ENCODE data around the gene FSCN2.

FSCN2 gene

DNA sequence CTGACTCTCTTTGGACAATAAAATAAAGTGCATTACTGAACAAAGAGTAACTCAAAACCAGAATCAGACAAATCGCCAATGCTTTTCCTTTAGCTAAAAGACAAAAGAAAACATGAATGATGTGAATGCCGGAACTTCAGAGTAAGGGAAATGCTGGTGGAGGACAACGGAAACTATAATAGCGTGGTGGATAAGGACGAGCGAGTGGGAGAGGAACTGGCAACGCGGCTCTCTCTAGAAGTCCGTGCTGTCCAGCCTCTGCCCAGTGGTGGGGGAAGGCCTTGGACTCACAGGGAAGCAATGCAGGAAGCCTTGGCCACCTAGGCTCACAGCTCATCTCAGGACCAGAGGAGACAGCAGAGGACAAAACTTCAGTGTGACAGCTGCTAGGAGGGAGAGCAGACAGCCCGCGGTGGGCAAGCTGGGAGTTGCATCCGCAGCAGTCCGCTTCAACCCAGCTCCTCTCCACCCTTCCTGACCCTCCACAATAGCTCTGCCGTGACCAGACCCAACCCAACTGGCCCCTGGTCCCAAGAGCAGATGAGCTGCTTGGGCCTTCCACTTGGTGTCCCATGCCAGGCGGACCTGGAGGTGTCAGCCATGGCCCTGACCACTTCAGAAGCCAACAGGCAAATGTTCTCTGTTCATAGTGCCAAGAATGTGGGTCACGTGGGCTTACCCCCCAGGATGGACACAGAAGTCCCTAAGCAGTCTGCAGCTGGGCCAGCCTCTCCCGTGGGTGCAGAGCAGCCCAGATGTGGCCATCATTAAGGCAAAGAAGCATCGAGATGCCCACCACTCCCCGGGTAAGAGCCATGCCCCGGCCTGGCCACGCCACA, 29.3 kb downstream of the FSCN2 start:
- DNase-seq: no peak

DNA sequence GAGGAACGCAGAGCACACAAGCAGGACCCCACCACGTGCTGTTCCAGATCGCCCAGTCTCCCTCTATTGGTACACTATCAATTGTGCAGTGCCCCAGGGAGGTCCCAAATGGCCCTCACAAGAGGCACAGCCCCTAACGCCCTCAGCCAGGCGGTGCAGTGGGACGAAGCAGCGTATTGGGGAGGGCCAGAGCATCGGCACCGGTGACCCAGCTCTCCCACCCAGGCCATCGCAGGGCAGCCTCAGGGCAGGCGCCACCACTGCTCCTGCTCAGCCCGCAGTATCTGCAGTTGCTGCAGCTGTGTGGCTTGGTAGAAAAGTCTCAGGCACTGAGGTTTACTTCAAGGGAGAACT, 29.9 kb downstream of the FSCN2 start:
- DNase-seq: no peak

DNA sequence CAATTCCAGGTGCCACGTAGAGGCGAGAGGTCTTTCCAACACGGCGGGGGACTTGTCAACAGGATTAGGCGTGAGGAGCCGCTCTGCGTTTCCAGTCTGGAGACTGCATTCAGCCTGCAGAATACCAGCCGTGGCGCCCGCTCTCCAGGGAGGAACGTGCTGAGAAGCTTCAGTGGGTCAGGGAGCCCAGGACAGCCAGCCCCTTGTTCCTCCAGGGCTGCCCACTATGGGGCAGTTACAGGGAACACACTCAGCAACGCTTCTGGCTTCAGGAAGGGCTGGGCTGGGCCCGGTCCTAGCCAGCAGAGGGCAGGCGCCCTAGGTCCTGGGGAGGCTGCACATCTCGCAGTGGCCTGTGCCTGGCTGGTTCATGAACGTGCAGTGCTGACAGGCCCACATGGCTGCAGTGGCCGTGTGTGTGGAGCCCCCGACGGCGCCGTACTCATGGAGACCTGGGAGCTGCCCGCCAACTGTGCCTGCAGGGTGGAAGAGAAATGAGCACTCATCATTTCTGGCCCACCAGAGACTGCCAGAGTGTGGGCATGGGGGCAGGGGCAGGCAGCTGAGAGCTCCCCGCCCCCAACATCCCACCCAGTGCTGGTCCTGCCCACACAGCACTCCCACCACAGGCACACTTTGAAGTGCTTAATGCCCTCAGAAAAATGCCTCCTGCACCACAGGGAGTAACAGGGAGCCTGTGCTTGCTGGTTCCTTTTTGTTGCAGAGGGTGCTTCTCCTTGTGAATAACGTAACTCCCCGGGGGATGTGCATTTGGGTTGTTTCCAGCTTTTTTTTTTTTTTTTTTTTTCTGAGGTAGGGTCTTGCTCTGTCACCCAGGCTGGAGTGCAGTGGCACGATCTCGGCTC, 31.0 kb downstream of the FSCN2 start:
- no peak for DNase-seq

DNA sequence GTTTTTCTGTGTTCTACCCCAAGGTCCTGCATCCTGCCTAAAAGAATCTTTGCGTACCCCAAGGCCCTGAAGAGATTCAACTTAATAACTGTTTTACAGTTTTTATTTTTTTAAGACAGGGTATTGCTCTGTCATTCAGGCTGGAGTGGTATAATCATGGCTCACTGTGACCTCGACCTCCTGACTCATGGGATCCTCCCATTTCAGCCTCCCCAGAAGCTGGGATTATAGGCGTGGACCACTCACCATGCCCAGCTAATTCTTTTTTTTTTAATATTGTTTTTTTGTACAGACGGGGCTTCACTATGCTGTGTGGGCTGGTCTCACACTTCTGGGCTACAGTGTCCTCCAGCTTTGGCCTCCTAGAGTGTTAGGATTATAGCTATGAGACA, 33.3 kb downstream of the FSCN2 start:
- DNase-seq: no peak

DNA sequence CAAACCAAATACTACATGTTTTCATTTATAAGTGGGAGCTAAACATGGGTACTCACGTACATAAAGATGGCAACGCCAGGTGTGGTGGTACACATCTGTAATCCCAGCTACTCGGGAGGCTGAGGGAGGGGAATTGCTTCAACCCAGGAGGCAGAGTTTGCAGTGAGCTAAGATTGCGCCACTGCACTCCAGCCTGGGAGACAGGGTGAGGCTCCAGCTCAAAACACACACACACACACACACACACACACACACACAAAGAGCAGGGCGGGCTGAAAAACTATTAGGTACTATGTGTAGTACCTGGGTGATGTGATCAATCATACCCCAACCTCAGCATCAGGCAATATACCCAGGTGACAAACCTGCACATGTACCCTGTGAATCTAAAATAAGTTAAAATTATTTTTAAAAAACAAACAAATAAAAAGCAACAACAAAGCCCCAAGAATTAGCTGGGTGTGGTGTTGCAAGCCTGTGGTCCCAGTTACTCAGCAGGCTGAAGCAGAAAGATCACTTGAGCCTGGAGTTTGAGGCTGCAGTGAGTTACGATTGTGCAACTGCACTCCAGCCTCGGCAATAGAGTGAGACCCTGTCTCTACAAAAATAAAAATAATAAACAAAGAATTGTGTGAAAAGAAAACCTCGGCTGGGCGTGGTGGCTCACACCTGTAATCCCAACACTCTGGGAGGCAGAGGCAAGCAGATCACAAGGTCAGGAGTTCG, 35.8 kb downstream of the FSCN2 start:
- DNase-seq: no peak

DNA sequence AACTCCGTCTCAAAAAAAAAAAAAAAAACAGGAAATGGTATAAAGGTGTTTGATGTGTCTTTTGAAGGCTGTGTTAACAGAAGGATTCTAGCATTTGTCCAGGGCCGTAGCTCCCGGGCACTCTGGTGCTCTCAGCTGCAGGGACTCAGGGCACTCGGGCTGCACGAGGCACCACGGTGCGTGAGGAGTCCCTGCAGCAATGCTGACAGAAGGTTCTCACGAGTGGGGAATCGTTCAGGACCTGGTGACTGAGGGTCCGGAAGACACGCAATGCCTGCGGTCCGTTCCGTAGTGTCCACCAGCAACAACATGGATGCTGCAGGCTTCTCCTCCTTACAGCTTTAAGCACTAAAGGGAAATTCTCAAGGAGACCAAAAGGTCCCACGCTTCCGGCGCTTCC, 36.6 kb downstream of the FSCN2 start:
- DNase-seq: no peak

DNA sequence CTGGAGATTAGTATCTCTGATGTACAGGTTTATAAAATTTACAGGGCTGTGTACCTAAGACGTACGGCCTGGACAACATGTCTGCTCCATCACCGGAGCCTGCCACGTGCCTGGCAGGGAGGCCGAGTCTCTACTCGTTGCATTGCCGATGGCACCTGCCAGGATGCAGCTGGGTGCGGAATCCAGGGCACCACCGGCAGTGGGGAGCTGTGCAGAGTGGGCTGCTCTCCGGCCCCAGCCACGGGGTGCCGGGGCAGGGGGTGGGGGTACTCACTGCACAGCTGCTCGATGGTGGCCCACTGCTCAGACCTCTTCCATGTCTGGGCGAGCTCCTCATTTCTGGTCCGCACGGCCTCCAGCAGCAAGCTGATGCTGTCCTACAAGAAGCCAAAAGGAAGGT, 37.1 kb downstream of the FSCN2 start:
- no peak for DNase-seq

DNA sequence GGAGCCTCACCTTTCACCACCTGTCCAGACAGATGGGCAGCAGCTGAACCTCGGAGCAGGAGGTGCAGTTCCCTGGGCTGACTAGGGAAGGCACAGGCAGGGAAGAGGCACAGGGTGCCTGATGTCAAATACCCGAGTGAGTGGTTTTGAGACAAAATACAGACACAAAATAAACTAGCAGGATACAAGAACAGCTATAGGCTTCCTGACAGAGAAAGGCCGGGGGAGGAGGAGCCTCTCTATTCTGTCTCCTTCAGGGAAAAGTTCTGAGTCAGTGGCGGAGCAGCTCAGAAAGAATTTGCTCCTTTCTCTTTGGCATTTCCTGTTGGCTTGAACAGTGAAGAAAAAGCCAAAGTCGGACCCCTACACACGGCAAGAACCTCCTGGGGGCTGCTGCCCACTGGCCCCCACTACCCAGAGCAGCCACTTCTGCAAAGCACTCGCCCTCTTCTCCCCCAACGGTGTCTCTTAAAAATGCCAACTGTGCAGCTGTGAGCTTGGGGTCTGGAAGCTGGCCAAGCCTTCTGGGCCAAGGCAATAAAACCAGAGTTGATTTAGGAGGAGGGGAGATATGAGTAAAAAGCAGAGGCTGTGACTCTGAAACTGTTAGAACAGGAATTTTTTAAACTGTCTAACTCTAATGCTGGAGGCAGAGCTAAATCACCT, 38.4 kb downstream of the FSCN2 start:
- DNase-seq: no peak

DNA sequence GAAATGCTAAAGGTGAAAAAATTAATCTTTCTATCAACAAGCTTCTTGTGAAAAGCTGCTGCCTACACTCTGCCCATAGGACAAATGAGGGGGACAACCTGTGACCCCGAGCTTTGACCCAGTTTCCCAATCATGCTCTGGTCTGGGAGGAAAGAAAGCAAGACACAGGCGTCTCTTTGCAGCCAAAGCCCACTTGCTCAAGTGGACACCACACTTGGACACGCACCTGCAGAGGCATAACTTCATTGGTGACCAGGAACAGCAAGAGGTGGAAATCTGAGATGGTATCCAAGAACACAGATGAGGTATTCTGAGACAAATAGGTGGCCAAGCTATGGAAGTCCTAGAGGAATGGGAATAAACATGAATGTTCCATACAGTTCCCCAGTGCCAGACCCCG, 39.0 kb downstream of the FSCN2 start:
- no peak for DNase-seq

DNA sequence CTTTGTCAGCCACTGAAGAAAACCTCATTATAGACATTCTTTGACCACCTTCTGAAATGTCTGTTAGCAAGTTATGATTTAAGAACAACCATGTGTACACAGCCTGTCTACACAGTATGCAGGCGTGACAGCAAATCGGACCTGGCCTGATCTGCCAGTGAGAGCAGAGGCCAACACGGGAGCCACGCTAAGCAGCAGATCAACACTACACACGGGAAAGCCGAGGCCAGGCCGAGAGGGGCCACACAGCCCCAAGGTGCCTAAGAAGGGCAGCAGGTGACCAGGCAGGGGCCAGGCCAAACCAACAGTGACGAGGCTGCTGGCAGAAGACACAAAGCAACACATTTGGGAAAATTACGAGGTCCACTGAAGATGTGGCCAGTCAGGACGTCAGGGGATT, 40.2 kb downstream of the FSCN2 start:
- no peak for DNase-seq

DNA sequence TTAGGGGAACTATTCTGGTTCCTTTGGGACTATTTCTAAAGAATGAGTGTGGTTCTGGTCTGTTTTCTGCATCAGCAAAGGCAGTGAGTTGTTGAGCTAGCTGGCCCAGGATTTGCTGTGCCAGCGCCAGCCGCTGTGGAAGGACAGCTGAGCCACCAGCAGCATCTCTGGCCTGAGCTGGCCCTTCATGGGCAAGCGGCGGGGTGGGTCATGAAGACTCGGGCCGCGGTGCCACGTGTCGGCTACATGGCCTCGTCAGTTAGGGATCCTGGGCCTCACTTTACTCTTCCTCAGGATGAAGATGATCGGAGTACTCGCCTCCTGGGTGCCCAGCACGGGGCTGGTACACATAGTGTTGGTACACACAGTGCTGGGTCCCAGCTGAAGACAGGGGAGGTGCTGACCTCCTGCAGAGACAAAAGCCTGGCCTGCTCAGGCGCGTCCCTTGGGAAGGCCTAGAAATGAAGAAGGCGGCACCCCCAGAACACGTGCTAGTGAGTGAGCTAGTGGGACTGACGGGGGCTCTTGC, 41.9 kb downstream of the FSCN2 start:
- DNase-seq: no peak

DNA sequence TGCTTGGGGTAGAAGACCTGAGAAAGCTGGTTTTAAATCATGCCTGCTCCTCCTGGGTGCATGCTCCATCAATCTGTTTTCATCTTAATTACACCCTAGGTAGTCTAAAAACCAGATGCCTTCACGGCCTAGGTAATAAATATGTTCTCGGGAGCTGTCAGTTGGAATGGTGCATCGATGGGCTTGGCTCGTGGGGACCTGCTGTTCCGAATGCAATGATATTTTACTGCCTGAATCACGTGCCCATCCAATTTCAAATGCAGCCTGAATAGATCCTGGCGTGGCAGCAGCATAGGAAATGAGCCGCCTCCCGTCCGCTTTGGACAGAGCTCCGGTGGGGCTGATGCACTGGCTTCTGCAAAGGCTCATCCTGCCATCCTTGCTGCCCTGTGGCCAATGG, 42.8 kb downstream of the FSCN2 start:
- DNase-seq: no peak

DNA sequence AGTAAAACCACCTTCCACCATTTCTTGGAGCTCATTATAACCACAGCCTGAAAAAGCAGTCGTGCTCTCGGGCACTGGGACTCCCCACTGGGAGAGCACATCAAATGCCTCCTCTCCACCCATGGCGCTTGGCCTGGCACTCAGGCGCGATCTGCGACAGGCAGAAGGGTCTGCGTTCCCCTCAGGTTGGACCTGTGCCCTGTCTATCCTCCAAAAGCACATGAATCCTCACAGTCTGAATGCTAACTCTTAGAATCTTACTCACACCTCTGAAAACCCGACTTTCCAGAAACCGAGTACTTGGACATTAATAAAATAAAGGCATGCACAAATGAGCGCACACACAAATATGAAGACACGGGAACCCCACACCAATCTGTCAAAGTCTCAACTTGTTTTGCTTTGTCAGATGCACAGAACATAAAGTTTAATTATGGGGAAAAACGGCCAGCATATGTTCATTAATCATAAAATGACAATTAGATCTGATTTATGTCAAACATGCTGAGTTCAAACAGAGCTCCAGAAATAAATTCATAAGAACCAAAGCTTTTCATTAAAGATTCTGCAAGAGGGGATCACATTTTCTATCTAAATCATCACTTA, 44.5 kb downstream of the FSCN2 start:
- DNase-seq: no peak

DNA sequence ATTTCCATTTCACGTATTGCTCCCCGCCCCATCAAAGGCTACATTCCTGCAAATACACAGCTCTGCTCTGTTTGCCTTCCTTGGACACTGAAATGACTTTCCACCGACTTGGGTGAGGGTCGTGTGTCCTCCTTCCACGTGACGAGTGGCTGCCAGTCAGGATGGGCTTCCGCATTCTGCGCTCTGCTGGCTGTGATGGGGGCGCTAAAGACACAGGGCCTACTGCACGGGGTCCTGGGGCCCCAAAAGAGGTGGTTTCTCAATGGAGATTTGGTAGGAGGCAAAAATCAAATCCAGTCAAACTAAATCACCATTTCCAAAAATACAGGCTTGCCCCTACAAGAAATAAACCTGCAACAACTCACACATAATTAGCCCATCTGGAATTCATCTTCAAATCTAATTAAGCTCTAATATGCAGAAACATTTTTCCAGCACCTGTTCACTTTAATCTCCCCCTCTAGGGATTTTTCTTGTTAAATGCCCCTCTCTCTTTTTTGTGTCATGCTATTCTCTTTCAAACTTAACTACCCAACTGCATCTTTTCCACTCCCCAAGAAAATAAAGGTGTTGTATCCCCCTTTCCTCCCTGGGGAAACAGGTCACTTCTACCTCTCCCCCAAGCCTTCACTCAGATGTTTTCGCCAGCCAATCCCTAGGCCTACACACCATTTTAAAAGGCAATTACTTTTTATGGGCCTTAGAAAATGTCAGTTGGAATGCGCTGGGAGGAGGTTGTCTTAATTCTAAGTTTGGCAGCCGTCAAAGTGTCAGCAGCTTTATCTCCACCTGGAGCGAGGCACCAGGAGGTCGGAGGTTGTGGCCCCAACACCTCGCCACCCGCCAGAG, 45.8 kb downstream of the FSCN2 start:
- DNase-seq: no peak

DNA sequence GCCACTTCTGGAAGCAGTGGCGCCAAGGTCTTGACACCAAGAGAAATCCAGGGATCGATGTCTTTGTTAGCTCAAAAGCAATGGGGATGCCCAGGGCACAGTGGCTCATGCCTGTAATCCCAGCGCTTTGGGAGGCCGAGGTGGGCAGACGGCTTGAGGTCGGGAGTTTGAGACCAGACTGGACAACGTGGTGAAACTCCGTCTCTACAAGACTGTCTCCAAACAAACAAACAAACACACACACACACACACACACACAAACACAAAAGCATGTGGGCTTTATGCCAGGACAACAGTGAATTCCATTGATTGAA, 46.4 kb downstream of the FSCN2 start:
- DNase-seq: no peak

DNA sequence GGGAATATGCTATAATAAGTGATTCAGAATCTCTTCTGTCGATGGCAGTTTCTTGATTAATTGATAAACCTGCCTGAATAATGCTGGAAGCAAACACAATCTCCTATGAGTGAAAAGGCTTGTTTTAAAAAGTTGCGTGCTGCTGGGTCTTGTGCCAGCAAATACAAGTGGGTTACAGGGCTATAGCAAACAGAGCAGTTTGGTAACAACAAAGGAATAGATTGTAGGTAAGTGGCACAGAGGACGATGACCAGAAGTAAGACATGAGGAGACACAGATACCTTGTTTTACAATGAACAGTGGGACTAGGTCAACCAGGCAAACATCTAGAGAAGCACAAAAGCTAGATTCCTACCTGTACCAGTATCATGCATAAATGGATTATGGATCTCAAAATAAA, 47.7 kb downstream of the FSCN2 start:
- no peak for DNase-seq

DNA sequence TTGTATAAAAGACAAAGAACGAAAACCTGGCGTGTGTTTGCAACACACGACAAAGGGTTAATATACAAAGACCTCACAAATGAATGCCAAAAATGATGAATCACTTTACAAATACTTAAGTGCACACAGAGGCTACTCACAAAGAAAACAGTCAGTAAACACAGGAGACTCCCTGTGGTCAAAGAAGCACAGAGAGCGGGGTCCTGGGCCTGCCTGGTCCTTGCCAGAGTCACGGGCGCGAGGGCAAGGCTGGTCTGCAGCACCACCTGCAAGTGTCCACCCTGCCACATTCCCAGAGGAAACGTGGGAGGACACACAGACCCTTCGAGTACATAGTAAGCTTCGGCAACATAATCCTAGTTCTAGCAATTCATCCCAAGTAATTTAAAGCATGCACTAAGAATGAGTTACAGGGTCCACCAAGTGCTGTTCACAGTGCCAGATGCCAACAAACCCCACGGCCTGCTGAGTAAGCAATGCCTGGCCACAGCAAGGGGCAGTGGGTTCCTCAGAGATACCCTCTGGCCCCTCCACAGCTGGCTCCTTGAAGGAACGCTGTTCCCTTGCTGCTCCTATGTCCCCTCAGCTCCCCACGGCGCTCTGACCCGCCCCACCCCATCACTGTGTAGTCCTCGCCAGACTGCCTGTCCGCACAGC, 48.6 kb downstream of the FSCN2 start:
- no peak for DNase-seq

DNA sequence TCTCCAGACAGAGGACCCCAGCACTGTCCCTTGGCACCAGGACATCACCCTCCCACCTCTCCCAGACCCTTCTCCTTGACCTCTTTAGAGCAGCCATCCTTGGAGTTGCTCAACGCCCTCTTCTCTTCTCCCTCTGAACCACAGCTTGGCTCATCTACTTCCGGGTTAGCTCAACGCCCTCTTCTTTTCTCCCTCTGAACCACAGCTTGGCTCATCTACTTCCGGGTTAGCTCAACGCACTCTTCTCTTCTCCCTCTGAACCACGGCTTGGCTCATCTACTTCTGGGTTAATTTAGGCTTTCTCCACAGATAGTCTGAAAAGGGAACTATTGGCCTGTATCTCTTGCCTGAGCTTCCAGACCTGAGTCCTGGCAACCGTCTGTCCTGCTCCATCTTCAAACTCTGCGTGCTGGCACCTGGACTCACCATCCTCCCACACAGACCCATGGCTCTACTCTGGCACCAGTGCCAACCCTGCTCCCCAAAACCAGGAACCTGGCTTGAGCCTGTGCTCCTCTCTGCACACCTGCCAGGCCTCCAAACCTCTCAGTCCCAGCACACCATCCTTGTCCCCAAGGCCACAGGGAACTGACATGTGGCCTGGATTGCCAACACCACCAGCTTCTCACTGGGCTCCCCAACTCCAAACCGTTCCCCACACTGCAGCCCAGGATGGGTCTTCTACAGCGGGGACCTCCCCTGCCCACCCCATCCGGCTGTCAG, 49.3 kb downstream of the FSCN2 start:
- no peak for DNase-seq

DNA sequence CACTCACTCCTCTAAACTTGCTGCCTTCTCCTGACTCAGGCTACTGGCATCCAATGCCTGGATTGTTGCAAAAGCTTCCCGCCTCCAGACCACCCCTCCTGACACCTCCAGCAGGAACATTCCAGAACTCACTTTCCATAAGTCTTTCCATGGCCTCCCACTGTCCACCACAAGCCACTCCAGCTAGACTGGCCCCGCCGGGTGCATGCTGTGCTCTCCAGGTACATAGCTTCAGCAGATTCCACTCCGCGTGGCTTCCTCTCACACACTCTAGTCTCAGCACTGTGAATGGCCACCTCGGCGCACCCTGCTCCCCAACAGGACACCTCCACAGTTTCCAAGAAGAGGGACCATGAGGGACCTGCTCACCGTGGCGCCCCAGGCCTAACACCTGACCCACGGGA, 49.9 kb downstream of the FSCN2 start:
- no peak for DNase-seq

DNA sequence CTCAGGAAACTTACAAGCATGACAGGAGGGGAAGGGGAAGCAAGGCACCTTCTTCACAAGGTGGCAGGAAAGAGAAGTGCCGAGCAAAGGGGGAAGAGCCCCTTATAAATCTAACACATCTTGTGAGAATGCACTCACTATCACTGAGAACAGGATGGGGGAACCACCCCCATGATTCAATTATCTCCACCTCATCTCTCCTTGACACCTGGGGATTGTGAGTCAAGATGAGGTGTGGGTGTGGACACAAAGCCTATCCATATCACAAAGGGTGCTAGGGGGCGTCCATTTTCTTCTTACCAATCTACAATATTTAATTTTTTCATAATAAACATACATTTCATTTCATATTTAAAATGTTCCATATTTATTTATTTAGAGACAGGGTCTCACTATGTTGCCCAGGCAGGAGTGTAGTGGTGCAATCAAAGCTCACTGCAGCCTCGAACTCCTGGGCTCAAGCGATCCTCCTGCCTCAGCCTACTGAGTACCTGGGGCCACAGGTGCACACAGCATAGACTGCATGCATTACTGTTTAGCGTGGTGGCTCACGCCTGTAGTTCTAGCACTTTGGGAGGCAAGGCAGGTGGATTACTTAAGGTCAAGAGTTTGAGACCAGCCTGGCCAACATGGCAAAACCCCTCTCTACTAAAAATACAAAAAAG, 50.5 kb downstream of the FSCN2 start:
- no peak for DNase-seq

Data from stimulated activated naive CD4-positive, alpha-beta T cell (primary cell).